ENCODE results near the gene RHBDL1.

RHBDL1 gene

GRCh38 chr16:675884-676564 lies 553 bp downstream of the RHBDL1 start:
- no peak for DNase-seq (ENCODE audit: low spot score)

GRCh38 chr16:676565-676902 lies 1.1 kb downstream of the RHBDL1 start:
- no peak for DNase-seq (ENCODE audit: low spot score)

DNA sequence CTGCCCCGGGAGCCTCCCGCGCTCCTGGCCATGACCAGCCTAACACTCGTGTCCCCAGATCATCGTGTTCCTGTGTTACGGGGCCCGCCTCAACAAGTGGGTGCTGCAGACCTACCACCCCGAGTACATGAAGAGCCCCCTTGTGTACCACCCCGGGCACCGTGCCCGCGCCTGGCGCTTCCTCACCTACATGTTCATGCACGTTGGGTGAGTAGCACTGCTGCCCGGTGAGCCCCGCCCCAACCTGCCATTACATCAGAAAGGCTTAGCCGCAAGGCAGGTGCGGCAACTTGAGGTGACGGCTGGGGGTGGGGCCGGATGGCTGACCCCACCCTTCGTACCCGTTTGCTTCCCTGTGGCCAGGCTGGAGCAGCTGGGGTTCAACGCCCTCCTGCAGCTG lies 1.4 kb downstream of the RHBDL1 start:
- no peak for DNase-seq (ENCODE audit: low spot score)

DNA sequence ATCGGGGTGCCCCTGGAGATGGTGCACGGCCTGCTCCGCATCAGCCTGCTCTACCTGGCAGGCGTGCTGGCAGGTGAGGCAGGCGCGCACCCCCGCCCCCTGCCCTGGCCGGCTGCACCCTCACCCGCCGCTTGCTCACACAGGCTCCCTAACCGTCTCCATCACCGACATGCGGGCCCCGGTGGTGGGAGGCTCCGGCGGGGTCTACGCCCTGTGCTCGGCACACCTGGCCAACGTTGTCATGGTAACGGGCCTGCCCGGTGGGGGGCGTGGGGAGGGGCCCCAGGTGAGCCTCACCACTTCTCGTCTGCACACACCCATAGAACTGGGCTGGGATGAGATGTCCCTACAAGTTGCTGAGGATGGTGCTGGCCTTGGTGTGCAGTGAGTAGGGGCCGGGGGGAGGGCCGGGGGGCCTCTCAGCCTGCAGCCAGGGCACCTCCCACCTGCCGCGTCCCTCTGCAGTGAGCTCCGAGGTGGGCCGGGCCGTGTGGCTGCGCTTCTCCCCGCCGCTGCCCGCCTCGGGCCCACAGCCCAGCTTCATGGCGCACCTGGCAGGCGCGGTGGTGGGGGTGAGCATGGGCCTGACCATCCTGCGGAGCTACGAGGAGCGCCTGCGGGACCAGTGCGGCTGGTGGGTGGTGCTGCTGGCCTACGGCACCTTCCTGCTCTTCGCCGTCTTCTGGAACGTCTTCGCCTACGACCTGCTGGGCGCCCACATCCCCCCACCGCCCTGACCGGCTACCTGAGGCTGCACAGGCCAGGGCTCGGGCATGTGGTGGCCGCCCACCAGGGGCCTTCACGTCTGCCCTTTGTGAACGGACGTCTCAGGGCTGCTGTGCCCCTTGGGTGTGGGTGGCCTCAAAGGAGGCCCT lies 2.1 kb downstream of the RHBDL1 start:
- DNase-seq (ENCODE audit: low spot score) = no peak

DNA sequence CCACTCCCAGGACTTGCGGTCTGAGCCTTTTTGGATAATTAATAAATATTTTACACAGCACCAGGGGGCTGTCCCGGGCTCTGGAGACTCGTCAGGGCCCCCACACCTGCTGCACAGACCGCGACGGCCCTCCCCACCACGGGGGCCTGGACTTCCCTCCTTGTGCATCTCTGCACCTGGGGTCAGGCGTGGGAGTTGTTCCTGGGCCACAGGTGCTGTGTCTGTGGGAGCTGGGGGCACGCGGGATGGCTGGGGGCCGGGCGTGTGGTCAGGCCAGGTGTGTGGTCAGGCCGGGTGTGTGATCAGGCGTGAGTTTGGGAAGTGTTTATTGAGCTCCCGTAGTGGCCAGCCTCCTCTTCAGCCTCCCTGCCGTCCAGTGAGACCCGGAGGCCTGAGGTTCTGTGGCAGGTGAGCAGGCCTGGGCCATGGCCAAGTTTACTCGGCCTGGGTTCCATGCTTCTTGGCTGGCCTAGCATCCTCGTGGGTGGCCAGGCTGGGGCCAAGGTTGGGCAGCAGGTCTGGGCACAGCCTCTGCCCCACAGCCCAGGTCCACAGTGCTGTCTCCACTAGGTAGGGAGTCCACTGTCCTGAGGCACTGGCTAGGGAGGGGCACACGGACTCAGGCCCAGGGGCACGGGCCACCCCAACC lies 2.9 kb downstream of the RHBDL1 start:
- no peak for DNase-seq (ENCODE audit: low spot score)

GRCh38 chr16:678858-679813 lies 3.7 kb downstream of the RHBDL1 start:
- DNase-seq (ENCODE audit: low spot score) = peak; percentile 65

DNA sequence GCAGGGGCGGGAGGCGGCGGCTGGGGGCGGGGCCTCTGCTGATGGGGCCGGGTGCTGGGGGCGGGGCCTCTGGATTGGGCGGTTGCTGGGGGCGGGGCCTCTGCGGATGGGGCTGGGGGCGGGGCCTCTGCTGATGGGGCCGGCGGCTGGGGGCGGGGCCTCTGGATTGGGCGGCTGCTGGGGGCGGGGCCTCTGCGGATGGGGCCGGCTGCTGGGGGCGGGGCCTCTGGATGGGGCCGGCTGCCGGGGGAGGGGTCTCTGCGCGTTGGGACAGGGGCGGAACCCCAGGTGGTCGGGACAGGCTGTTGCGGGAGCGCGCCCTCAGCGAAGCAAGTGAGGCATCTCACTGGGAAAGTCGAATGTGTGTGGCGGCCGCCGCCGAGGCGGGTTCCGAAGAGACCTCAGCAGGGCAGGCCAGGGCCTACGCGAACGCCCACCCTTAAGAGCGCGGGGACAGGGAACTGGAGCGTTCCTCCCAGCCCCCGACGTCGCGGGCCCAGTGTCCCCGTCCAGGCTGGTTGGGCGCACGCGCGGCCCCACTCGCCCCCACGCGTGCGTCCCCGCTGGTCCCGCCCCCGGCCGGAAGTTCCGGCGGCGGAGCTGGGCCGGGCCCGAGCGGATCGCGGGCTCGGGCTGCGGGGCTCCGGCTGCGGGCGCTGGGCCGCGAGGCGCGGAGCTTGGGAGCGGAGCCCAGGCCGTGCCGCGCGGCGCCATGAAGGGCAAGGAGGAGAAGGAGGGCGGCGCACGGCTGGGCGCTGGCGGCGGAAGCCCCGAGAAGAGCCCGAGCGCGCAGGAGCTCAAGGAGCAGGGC lies 4.5 kb downstream of the RHBDL1 start, which contains the start of gene STUB1:
Gene STUB1, plus strand, starts transcription at position 597 of the 811 bp plus-strand sequence. Its CDS starts 116 bp downstream, at position 713.
- peak; percentile 84 for DNase-seq (ENCODE audit: low spot score)

DNA sequence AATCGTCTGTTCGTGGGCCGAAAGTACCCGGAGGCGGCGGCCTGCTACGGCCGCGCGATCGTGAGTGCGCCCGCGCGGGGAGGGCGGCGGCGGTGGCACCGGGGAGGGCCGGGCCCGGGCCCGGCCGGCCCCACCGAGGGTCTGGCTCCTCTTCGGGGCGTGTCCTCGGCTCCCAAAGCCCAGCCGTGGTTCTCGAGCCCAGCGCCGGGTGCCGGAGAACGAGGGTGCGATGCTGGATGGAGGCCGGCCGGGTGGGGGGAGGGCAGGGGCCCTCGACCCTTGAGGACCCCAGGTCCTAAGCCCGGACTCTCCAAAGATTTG lies 5.1 kb downstream of the RHBDL1 start:
- no peak for DNase-seq (ENCODE audit: low spot score)

DNA sequence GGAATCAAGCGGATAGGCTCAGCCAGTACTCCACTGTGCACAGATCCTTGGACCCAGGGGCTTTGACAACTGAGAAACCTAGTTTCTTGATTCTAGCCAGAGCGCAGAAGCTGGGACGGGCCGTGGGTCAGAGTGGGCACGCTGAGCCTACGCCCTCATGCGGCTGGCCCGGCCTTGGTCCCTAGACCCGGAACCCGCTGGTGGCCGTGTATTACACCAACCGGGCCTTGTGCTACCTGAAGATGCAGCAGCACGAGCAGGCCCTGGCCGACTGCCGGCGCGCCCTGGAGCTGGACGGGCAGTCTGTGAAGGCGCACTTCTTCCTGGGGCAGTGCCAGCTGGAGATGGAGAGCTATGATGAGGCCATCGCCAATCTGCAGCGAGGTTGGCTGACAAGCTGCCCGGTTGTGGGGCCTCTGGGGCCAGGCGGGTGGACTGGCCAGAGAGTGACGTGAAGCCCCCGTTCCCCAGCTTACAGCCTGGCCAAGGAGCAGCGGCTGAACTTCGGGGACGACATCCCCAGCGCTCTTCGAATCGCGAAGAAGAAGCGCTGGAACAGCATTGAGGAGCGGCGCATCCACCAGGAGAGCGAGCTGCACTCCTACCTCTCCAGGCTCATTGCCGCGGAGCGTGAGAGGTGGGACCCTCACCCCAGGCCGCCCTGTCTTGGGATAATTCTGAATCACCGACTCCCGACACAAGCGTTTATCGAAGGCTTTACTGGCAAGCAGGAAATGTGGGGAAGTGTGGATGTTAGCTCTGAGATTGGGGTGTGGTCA lies 5.7 kb downstream of the RHBDL1 start:
- DNase-seq (ENCODE audit: low spot score) = peak; percentile 29

- no peak for DNase-seq (ENCODE audit: low spot score)
Observed at GRCh38 chr16:681746-682427, 6.4 kb downstream of the RHBDL1 start.

DNA sequence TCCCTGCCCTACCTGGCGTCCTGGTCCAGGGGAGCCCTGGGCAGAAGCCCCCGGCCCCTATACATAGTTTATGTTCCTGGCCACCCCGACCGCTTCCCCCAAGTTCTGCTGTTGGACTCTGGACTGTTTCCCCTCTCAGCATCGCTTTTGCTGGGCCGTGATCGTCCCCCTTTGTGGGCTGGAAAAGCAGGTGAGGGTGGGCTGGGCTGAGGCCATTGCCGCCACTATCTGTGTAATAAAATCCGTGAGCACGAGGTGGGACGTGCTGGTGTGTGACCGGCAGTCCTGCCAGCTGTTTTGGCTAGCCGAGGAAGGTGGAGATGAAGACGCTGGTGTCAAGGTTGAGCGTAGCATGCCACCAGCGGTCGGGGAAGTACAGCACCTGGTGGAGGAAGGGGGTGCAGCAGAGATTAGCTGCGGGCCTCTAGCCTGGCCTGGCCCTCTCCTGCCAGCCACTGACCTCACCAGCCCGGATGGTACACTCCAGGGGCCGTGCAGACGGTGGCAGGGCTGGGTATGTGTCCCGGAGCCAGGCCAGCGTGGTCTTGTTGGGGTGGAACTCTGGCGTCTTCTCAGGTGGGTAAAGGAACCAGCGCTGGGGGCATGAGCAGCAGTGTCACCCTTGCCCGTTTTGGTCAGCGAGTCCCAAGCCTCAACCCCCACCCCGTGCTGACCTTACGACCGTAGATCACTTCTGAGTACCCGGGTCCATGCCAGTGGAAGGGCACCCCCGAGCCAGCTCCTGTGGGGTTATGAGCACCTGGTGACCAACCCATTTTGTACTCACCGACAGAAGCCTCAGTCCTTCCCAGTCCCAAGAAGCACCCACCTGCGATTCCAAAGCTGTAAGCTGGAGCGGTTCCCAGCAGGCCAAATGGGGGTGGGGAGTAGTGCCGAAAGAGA lies 7.3 kb downstream of the RHBDL1 start:
- no peak for DNase-seq (ENCODE audit: low spot score)

- DNase-seq (ENCODE audit: low spot score) = no peak
Observed at GRCh38 chr16:683396-684070, 8.1 kb downstream of the RHBDL1 start.

GRCh38 chr16:684071-684794 lies 8.8 kb downstream of the RHBDL1 start, which contains the start of gene JMJD8:
JMJD8 (minus strand) TSS chr16:684334; CDS start chr16:684319, 15 bp downstream.
- DNase-seq (ENCODE audit: low spot score) = peak; percentile 96

DNA sequence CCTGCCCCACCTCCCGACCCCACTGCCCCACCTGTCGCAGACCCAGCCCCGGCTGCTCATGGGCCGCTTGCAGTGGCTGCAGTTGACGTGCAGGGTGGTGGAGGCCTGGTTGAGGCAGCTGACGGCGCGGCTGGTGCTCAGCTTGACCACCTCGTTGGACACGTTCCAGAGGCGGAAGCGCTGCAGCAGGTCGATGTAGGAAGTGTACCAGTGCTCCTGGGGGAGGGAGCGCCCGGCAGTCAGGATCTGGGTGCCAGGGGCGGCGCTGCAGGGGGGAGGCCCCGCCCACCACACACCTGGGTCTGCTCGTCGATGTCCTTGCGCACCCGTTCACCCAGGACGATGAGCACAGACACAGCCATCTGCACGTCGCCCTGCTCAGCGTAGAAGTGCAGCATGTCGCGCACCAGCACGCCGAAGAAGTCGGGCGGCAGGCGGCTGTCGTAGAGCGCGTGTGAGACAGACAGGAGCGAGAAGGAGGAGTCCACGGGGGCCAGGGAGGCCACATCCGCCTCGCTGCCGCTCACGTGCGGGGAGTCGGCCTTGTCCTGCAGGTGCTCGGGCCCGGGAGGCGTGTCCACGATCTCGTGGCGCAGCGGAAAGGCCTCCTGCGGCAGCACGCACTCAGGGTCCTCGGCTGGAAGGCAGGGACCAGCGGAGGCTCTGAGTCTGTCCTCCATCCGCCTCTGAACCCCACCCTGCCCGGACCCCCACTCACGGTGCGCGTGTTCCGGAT lies 9.7 kb downstream of the RHBDL1 start:
- no peak for DNase-seq (ENCODE audit: low spot score)

GRCh38 chr16:685967-686366 lies 10.5 kb downstream of the RHBDL1 start:
- DNase-seq (ENCODE audit: low spot score) = peak; percentile 57

DNA sequence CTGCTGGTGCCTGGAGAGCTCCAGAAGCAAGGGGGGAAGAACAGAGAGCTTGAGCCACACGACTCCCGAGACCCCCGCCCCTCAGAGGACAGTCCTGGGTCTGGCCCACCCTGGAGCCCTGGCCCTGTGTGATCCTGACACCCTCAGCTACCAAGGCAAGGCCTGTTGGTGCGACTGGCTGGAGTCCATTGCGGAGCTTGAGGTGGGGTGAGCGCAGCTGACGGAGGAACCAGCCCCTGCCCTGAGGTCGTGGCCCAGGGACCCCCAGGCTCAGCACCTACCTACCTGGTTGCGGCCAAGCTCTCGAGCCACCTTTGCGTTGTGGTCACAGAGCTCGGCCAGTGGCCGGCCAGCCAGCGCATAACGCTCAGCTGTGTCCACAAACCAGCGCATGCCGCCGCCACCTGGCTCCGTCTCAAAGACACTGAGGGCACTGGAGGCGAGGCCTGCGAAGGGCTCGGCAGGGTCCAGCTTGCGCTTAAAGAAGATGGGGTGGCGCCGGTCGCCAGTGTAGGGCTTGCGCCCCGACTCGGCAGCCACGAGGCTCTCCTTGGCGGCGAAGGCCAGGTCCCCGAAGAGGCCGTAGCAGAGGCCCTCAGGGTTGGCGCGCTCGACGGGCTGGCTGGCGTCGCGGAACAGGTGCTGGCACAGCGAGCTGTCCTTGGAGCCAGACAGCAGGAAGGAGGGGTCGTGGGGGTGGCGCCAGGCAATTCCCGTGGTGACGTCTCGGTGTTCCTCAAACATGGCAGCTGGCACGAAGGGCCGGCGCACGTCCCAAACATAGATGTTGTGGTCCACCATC lies 11.2 kb downstream of the RHBDL1 start:
- DNase-seq (ENCODE audit: low spot score) = no peak

All from hematopoietic multipotent progenitor cell treated with erythropoietin and hydrocortisone succinate and interleukin-3 and kit ligand, for 17 days (in vitro differentiated cells).